HFF-Myc (cell line): ENCODE results near the gene DLEU7.

ENCODE experiments used
- DNase-seq: peaks from one replicate; pipeline ENCODE4 v3.0.0-alpha.2; 2011; ENCODE audit warnings: low read depth; ENCODE audit errors: extremely low read depth
- H3K4me3 ChIP-seq: replicated peaks from 2 replicates; pipeline ENCODE4 v1.5.1; 2011; ENCODE audit warnings: low read depth, mild to moderate bottlenecking, control low read depth, low read length
- TF ChIP-seq, protein P1 (sequence below): IDR thresholded peaks from 2 replicates; pipeline ENCODE4 v1.5.1; 2012; ENCODE audit warnings: mild to moderate bottlenecking, low read depth, low read length, control low read depth; ENCODE audit errors: missing control alignments

Gene DLEU7

DNA sequence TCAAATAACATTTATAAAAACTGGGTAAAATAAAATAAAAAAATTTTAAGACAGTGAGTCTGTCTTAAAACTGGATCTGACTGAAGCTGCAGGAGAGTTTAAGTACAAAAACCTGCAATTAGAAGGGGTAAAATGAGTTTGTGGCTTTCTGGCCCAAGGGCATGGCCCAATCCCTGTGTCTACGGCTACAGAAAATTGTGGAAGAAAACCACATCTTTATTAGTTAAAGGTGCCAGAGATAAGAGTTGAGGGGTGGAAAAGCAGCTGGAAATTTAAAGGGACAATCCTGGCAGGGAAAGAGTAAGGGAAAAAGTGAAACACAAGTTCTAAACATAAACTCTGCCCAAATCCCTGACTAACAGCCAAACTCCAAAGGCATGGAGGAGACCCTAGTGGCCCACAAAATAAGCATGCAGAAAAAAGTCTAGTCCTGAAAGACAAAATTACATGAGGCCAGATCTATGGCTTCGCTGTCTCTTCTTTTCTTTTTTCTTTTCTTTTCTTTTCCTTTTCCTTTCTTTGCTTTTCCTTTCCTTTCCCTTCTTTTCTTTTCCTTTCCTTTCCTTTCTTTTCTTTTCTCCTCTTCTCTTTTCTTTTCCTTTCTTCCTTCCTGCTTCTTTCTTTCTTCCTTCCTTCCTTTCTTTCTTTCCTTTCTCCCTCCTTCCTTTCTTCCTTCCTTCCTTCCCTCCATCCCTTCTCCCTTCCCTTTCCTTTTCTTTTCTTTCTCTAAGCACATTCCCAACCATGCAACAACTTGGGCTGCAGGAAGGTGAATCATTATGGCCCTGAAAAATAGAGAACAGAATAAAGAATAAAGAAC lies 23.5 kb upstream of the DLEU7 start:
- DNase-seq: peak; percentile 44
- TF ChIP-seq, protein P1, sequence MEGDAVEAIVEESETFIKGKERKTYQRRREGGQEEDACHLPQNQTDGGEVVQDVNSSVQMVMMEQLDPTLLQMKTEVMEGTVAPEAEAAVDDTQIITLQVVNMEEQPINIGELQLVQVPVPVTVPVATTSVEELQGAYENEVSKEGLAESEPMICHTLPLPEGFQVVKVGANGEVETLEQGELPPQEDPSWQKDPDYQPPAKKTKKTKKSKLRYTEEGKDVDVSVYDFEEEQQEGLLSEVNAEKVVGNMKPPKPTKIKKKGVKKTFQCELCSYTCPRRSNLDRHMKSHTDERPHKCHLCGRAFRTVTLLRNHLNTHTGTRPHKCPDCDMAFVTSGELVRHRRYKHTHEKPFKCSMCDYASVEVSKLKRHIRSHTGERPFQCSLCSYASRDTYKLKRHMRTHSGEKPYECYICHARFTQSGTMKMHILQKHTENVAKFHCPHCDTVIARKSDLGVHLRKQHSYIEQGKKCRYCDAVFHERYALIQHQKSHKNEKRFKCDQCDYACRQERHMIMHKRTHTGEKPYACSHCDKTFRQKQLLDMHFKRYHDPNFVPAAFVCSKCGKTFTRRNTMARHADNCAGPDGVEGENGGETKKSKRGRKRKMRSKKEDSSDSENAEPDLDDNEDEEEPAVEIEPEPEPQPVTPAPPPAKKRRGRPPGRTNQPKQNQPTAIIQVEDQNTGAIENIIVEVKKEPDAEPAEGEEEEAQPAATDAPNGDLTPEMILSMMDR: no peak

DNA sequence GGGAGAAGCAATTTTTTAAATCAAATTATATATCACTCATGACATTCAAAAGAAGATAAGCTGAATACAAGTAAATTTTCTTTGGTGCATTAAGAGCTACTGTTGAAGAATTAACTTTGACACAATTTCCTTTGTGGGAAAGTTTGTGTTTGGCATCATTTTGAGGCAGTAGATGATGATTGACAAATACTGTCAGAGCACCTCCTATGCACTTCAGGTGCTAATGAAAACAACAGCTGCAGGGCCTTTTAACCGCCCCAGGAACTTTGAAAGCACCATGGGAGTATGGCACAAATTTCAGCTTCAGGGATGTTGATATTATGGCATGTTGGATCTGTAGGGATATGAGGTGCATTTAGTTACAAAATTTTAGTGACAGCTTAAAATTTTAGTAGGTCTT lies 21.0 kb upstream of the DLEU7 start:
- DNase-seq: no peak
- no peak overlapping the region for H3K4me3 ChIP-seq
- TF ChIP-seq, protein P1: no peak

More for the DNA sequence above, 23.5 kb upstream of the DLEU7 start:
- no peak overlapping the region for H3K4me3 ChIP-seq

DNA sequence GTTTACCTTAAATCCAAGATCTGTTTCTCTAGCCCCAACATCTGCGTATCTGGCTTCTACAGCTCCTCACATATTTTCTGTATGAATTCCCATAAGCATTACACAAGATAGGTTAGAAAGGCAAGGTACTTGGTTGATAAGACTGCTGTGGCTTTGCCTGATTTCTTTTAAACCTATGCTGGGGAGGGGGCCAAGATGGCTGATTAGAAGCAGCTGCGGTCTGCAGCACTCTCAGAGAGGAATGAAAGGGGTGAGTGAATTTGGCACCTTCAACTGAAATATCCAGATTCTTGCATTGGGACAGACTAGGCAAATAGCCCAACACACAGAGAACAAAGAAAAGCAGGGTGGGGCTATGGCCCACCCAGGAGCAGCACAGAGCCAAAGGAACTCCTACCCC lies 12.2 kb upstream of the DLEU7 start:
- DNase-seq: no peak
- TF ChIP-seq, protein P1: no peak
- H3K4me3 ChIP-seq: no peak overlapping the region

DNA sequence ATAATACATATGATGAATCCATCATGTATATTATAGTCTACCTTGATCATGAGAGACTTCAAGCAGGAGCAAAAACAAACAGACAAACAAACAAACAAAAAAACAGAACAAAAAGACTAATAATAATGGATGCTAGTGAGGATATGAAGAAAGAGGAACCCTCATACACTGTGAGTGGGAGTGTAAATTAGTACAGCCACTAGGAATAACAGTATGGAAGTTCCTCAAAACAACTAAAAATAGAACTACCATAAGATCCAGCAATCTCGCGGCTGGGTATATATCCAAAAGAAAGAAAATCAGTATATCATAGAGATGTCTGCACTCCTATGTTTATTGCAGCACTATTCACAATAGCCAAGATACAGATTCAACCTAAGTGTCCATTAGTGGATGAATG lies 7.0 kb upstream of the DLEU7 start:
- TF ChIP-seq, protein P1: no peak
- no peak overlapping the region for H3K4me3 ChIP-seq
- no peak for DNase-seq

DNA sequence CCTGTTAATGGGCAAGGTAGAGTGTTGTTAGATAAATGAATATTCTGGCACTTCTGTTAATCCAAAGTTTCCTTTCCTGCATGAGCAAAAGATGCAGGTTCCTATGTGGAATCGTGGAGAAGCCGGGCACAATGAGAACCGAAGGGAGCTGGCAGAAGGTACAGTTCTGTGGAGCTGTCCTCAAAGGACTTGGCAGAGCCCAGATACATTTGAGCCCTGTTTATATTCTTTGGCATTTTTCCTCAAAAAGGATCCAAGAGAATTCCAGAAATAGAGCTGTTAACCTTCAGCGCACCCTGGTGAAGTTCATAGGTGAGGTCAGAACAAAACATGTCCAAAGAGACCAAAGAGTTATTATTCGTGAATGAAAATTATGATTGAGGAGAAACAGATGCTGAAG lies 4.0 kb upstream of the DLEU7 start:
- no peak for DNase-seq
- H3K4me3 ChIP-seq: no peak overlapping the region
- TF ChIP-seq, protein P1: no peak

DNA sequence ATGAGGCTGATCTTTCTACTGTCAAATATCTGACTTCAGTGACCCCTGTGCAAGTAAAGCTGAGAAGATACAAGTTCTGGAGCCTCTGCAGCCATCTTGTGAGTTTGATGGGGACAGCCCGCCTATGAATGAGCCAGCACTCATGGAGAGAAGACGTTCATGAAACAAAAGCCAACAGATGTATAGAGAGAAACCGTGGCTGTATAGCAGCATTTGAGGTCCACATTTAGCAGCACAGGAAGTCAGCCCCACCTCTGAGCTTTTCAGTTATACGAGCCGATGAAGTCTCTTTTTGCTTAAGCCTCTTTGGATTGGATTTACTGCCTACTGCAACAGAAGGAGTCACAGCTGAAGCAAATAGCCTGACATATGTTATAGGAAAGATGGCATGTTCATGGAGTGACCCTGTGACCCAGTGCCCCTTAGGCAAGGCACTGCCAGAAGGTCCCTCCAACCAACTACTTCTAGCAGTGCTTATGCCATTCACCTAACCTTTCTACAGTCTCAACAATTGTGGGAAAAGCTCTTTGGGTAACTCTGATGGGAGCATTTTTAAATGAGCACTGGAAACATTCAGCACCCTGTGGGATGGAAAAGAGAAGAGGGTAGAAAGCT lies 3.5 kb upstream of the DLEU7 start:
- DNase-seq: no peak
- TF ChIP-seq, protein P1: no peak
- H3K4me3 ChIP-seq: no peak overlapping the region
